ENCODE results near the gene ELK4.

ELK4 gene

DNA sequence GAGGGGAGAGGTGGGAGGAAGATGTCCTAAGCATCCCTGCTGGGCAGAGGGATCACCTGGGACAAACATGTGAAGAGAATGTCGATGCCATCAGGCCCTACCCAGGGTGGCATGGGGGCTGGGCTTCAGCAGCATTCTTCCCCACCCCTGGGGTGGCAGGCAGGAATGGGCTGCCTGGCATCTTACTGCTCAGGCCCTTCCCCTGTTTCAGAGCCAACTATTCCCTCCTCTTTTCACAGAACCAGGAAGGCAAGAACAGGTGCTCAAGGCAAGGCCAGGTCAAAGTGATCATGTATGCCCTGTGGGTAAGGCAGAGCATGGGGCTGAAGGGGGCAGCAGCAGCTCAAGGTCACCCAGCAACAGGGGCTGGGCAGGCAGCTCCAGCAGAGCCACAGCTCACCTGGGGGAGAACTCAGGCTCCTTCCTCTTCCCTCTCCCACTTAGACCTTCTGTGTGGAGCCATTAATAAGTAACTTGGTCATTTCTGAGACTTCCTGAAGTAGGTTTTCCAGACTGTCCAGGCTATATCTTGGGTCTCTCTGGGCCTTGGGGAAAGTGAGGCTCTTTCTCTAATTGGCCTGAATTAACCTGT lies 56.4 kb downstream of the ELK4 start:
- Histone ChIP-seq H3K27ac (no peak overlapping the region), H3K4me3 (no peak overlapping the region)

DNA sequence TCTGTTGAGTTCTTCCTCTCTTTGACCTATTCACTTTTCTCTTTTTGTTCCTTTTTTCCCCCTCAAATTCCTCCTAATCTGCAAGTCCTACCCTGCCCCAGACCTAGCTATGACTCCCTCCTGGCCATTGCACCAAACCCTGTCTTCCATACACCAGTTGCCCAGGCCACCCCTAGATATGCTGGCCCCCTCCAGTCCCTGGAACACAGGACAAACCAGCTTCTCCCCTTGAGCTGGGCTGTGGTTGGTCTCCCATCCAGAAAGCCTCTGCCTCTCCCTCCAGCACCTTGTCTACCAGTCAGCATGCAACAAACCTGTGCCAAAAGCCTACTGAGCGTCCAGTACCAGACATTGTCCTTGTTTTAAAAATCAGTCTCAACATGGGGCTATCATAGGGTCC lies 59.4 kb downstream of the ELK4 start:
- no peak overlapping the region for H3K4me3 ChIP-seq
- H3K27ac ChIP-seq: no peak overlapping the region

DNA sequence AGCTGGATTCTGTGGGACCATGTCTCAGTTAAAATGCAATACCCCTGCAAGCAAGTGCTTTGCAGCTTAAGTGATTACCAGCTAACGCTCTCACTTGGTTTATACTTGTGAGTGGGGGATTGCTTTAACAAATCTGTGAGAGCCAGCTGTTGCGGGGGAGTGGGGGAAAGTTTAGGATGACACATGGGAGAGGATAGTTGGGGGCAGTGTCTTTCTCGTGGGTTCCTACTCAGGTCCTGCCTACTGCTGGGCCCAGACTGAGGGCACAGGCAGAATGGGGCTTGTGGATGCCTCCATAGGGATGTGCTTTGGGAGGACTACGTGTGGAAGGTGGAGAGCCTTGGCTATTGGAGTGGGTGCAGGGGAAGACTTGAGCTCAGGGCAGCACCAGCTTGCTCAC lies 60.1 kb downstream of the ELK4 start:
- no peak overlapping the region for H3K27ac ChIP-seq

DNA sequence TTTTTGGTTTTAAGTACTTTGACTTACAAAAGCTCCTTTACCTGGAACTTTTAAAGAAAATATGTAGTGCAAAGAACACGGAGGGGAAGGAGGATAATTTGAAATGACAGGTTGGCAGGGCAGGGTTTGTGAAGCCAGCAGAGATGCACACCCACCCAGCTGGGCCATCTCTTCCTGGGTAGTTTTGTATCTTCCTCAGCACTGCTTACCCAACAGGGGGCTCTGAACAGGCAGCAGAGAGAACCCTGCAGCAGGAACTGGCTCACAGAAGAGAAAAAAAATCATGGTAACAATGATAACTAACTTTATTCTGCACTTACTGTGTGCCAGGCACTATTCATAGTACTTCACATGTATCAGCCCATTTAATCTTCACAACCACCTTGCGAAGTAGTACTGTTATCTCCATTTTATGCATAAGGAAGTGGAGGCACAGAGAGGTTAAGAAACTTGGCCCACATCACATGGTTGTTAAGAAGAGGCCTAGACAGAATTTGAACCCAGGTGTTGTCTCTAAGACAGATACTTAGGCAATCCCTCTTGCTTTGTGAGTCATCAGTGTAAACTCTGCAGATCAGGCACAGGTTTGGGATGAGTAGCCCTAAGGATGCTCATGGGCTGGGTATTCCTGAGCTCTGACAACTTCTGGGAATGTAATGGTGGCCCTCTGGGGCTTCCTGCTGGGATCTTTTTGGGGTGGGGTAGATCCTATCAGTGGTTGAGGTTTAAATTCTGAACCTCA lies 60.8 kb downstream of the ELK4 start:
- H3K27ac ChIP-seq: no peak overlapping the region
- no peak overlapping the region for H3K4me3 ChIP-seq

More for the DNA sequence above, 60.1 kb downstream of the ELK4 start:
- H3K4me3 ChIP-seq: no peak overlapping the region

DNA sequence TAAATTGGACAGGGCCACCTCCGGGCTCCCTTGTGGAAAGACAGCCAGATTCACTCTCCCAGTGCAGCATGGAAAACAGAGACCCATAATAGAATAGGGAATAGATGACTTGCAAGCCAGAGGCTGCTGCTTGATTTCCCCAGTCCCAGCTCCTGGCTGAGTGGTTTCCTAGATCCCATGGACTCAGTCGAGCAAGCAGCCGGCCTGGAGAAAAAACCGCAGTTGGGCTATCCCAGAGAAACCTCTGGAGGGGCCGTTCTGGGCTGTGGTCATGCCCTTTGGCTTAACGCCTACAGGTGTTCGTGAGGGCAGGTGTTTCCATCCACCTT lies 61.7 kb downstream of the ELK4 start:
- no peak overlapping the region for H3K4me3 ChIP-seq
- peak overlapping the region in 1 of 21 experiments; percentile 63 for H3K27ac ChIP-seq

DNA sequence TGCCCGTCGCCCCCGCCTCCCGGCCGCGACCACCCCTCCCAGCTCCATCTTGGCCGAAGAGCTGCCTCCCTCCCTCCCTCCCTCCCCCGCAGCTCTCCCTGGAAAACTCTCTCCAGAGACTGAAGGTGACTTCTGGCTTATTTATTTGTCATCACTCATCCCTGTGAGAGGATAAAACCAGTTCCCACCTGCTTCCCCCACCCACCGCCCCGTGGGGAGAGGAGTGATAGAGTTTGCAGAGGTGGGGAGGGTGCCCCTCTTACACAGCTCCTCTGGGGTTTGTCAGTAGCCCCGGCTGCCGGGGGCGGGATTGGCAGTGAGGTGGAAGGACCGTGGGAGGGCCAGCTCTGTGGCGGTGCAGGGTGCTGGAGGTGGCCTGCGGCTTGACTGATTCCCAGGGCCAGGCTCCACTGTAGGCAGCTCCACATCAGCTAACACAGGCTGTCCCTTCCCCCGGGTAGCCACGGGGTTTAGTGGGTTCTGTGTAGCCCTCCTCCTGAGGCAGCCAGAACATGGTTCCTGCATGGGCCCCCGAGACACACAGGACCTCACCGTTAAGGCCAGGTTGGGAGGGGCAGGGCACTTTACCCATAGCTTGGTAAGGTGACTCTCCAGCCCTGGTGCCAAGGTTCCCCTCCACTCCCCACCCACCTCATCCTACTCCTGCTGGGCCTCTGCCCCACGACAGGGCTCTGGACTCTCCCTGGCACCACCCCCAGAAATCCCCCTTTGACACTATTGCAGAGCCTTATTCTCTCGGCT lies 62.2 kb downstream of the ELK4 start:
- peak overlapping the region in 4 of 21 experiments; percentile 22 to 67 (median 62) for H3K27ac ChIP-seq
- H3K4me3 ChIP-seq: peak overlapping the region in 3 of 7 experiments; percentile 15 to 35 (median 23)

DNA sequence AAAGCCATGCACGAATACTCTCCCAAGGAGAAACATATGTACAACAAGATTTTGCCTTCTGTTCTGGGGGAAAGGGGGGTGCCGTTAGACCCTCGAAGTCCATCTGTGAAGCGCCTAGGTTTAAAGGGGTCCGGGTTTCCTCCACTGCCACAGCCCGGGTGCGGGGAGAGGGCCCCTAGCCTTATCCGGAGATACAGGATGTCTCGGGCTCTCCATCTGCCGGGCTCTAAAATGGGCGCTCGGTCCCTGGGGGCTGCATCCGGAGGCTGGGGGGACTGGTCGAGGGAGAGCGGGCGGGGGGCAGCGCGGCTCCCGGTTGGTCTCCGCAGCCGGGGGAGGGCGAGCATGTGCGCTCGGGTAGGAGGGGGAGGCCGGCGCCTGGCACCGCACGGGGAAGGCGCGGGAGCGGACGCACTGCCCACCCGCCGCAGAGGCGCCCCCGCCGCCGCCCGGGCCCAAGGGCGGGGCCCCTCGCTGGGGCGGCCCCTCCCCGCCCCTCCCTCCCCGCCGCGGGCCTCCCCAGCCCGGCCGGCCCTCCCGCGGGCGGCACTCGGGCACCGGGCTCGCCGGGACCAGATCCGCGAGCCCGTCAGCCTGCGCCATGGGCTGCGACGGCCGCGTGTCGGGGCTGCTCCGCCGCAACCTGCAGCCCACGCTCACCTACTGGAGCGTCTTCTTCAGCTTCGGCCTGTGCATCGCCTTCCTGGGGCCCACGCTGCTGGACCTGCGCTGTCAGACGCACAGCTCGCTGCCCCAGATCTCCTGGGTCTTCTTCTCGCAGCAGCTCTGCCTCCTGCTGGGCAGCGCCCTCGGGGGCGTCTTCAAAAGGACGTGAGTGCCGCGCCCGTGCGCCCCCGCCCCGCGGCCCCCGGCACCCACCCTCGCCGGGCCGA lies 63.1 kb downstream of the ELK4 start:
- peak overlapping the region in 4 of 7 experiments; percentile 15 to 35 (median 21) for H3K4me3 ChIP-seq
- H3K27ac ChIP-seq: peak overlapping the region in 4 of 21 experiments; percentile 56 to 67 (median 62)

DNA sequence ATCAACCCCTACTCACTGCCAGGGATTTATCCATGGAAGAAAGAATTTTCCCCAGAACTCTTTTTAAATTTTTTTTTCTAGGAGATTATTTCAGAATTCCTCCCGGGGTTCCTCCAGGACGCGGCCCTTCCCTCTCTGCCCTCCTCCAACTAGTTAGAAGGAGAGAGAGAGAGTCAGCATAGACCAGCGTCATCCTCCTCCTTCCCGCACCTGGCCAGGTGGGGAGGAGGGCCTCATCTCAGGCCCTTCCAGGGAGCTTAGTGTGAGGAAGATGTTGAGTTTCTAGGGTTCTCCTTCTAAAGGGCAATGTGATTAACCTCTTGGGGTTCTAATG lies 63.7 kb downstream of the ELK4 start:
- H3K4me3 ChIP-seq: no peak overlapping the region
- H3K27ac ChIP-seq: peak overlapping the region in 2 of 21 experiments; percentile 63 to 67

DNA sequence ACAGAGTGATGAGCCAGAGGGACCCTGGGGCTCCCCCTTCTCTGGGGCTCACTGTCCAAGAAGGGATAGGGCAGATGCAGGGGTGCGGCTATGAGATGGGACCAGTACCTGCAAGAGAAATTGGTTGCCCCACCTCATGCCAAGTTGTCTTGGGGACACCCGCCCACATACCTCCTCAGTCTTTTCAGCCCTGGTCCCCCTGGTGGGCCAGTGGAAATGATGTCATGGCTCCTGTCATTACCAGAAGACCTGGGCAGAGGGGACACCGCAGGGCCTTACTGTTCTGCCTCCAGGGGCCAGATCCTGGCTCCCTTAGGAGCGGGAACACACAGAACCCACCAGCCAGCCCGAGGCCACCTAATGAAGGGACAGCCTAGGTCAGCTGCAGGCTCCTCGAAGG lies 64.1 kb downstream of the ELK4 start:
- no peak overlapping the region for H3K4me3 ChIP-seq
- no peak overlapping the region for H3K27ac ChIP-seq

DNA sequence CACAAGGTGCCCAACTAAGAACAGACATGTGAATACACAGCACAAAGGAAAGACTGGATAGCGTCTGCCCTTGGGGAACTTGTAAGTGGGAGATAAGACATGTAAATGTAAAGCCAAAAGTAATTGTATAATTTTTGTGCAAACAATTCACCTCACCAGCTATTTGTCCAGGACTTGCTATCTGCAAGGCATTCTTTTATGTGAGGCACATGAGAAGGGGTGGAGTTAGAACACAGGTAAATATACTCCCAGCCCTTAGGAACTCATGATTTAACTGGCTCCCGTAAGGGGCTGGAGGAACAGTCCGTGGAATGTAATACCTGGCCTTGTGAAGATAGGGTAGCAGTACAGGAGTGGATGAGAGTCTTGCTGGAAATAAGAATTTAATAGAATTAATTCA lies 66.0 kb downstream of the ELK4 start:
- Histone ChIP-seq H3K27ac (no peak overlapping the region), H3K4me3 (no peak overlapping the region)

DNA sequence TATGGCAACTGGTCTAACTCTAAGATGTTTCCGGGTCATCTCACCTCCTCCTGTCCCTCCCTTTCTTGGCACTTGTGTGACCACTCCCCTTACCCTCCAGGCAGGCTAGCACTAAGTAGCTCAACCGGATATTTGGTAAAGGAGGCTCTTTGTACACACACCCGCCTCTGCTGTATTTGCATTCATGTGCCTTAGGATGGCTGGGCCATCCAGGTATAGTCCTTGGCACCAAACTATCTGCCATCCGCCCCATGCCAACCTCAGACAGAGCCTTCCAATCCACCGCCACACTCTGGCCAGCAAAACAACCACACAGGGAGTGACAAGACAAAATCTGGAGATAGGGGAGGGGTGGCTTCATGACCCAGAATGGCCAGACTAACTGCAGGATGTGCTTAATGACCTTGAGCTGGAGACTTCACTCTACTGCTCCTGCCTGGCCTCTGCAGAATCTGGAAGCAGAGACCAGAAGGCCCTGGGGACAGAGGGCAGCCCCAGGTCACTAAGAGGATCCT lies 67.8 kb downstream of the ELK4 start:
- Histone ChIP-seq H3K27ac (no peak overlapping the region), H3K4me3 (no peak overlapping the region)

DNA sequence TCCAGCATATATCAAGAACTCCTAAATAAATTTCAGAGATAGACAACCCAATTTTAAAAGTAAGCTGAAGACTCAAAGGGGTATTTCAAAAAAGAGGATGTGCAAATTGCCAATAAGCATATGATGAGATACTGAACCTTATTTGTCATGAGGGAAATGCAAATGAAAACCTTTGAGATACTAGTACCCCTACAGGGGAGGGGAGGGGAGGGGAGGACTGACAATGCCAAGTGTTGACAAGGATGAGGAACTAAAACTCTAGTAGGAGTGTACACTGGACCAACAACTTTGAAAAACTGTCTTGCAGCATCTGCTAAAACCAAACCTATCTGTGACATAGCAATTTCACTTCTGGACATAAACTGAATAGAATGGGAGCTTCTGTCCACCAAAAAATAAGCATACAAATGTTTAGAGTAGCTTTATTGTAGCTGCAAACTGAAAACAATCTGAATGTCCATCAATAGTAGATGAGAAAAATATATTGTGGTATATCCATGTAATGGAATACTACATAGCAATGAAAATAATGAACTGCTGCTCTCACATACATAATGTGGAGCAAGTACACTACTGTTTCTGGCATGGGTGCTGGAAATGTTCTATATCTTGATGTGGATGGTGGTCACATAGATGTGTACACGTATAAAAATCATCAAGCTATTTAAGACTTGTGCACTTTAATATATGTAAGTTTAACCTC lies 70.2 kb downstream of the ELK4 start:
- H3K4me3 ChIP-seq: no peak overlapping the region
- no peak overlapping the region for H3K27ac ChIP-seq

Measured in skin epidermis (tissue), 12 donors.